Left ventricle myocardium inferior (tissue), 1 donor: ENCODE results near the gene ICAM1. TPM values are rescaled to one million over a fixed set of nuclear protein-coding genes. Genes with fewer than 3 reads are reported as not detected.

Experiments
- DNase-seq: peaks from one replicate; pipeline ENCODE4 v3.0.0-alpha.2; 2020
- H3K27ac ChIP-seq: fragments of 200-600 bp; replicated peaks from 2 replicates; pipeline ENCODE4 v1.8.0; 2021
- H3K27me3 ChIP-seq: fragments of 200-600 bp; 2 replicates; pipeline ENCODE4 v1.8.0; 2021; ENCODE audit warnings: low read depth
- H3K36me3 ChIP-seq: fragments of 200-600 bp; 2 replicates; pipeline ENCODE4 v1.8.0; 2021
- H3K4me1 ChIP-seq: fragments of 200-600 bp; 2 replicates; pipeline ENCODE4 v1.8.0; 2021
- H3K4me3 ChIP-seq: fragments of 200-600 bp; 2 replicates; pipeline ENCODE4 v1.8.0; 2021; ENCODE audit warnings: mild to moderate bottlenecking, moderate library complexity
- H3K9me3 ChIP-seq: fragments of 200-600 bp; replicated peaks from 2 replicates; pipeline ENCODE4 v1.8.0; 2021
- CTCF ChIP-seq: fragments of 200-600 bp; IDR thresholded peaks from 2 replicates; pipeline ENCODE4 v1.8.0; 2021; ENCODE audit warnings: antibody characterized with exemption, mild to moderate bottlenecking, borderline replicate concordance
- intact Hi-C: fragments of 100-400 bp; cut with micrococcal nuclease; formaldehyde crosslinking; loops from one replicate; pipeline ENCODE4 v1.11.0; 2022
- total RNA-seq: library from RNA; stranded (reverse); fragmentation: NEBNext Ultra II Directional; extraction: Animal tissue kit (Norgen Biotek cat#: 25700); gene quantifications from one replicate; pipeline ENCODE4 v1.2.1, GENCODE V29; 2021
- donor health status: DM: no; HTN: yes; CAD: no; lungs with severe emphysema.

ICAM1 gene
- total RNA-seq, 1 donor from 2014 or later, result 7.1 TPM

GRCh38 chr19:10291554-10292205, 20.8 kb downstream of the ICAM1 start:
- intact Hi-C loops, result no loop called here
- no peaks in the 10 kb centered on the region for H3K36me3 ChIP-seq
- H3K27me3 ChIP-seq, result peaks cover 100% of the 10 kb centered on the region
- H3K9me3 ChIP-seq, result no peaks in the 10 kb centered on the region
- peaks cover 80% of the 10 kb centered on the region for H3K4me1 ChIP-seq
- no peak for DNase-seq
- H3K4me3 ChIP-seq, result peak overlapping the region; percentile 67
- H3K27ac ChIP-seq, result no peak overlapping the region
- TF ChIP-seq CTCF, result no peak

- intact Hi-C loops, result no loop called here
- Histone ChIP-seq H3K9me3 (no peaks in the 10 kb centered on the region), H3K4me1 (peaks cover 74% of the 10 kb centered on the region), H3K4me3 (peak overlapping the region; percentile 67), H3K36me3 (no peaks in the 10 kb centered on the region), H3K27ac (no peak overlapping the region), H3K27me3 (peaks cover 99% of the 10 kb centered on the region)
- no peak for TF ChIP-seq CTCF
- DNase-seq, result peak; percentile 78
Measured at GRCh38 chr19:10292206-10292788, 21.4 kb downstream of the ICAM1 start.

GRCh38 chr19:10292789-10293636, 22.1 kb downstream of the ICAM1 start:
- H3K9me3 ChIP-seq, result no peaks in the 10 kb centered on the region
- H3K27me3 ChIP-seq, result peaks cover 94% of the 10 kb centered on the region
- H3K4me3 ChIP-seq, result peak overlapping the region; percentile 67
- DNase-seq, result no peak
- peaks cover 67% of the 10 kb centered on the region for H3K4me1 ChIP-seq
- TF ChIP-seq CTCF, result no peak
- no peaks in the 10 kb centered on the region for H3K36me3 ChIP-seq
- no peak overlapping the region for H3K27ac ChIP-seq
- intact Hi-C loops, result no loop called here

DNA sequence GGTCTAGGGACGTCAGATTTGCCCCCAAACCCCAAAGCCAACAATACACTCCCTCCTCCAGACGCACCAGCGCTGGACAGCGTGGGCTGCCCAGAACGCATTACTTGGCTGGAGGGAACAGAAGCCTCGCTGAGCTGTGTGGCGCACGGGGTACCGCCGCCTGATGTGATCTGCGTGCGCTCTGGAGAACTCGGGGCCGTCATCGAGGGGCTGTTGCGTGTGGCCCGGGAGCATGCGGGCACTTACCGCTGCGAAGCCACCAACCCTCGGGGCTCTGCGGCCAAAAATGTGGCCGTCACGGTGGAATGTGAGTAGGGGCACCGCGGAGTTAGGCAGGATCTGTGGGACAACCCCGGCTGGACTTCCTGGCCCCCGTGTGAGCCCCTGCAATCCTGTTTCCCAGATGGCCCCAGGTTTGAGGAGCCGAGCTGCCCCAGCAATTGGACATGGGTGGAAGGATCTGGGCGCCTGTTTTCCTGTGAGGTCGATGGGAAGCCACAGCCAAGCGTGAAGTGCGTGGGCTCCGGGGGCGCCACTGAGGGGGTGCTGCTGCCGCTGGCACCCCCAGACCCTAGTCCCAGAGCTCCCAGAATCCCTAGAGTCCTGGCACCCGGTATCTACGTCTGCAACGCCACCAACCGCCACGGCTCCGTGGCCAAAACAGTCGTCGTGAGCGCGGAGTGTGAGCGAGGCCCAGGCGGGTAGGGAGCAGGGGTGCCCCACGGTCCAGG, 22.9 kb downstream of the ICAM1 start:
- no peak for TF ChIP-seq CTCF
- Histone ChIP-seq H3K27ac (no peak overlapping the region), H3K27me3 (peaks cover 90% of the 10 kb centered on the region), H3K36me3 (no peaks in the 10 kb centered on the region), H3K4me3 (no peak overlapping the region), H3K4me1 (peaks cover 59% of the 10 kb centered on the region), H3K9me3 (no peaks in the 10 kb centered on the region)
- intact Hi-C loops, result no loop called here
- no peak for DNase-seq

GRCh38 chr19:10294368-10294697, 23.4 kb downstream of the ICAM1 start:
- H3K27me3 ChIP-seq, result peaks cover 85% of the 10 kb centered on the region
- H3K27ac ChIP-seq, result no peak overlapping the region
- no peaks in the 10 kb centered on the region for H3K36me3 ChIP-seq
- no peaks in the 10 kb centered on the region for H3K9me3 ChIP-seq
- DNase-seq, result no peak
- intact Hi-C loops, result no loop called here
- H3K4me1 ChIP-seq, result peaks cover 53% of the 10 kb centered on the region
- TF ChIP-seq CTCF, result no peak
- no peak overlapping the region for H3K4me3 ChIP-seq
